A549 (cell line): Measurements from ENCODE around the gene ZNF804B. TPM values are rescaled to one million over a fixed set of nuclear protein-coding genes. Genes with fewer than 3 reads are reported as not detected.
"Not testable (repeated sequence)": the region's sequence is repeated elsewhere in the genome, so short reads cannot be mapped to it uniquely, and the experiment has no call there.

Source experiments
- ATAC-seq, 2 experiments: fragments of 200-7000 bp in 1 of 2; fragments of >200 bp in 1 of 2; cut with Nextera tagmentation in 1 of 2; cut with Tn5 transposase in 1 of 2; 3 replicates each; pipeline versions ENCODE4 v1.8.0 to v1.9.1; 2018 to 2020; ENCODE audit warnings: mild to moderate bottlenecking in 1 of 2, moderate library complexity in 1 of 2
- CTCF ChIA-PET: fragments of 300-600 bp; sonication (Branson Sonifier 250); formaldehyde crosslinking; extraction: SDS; loops from one replicate; lab custom pipeline; 2021; ENCODE audit warnings: antibody characterized with exemption, inconsistent platforms; lab: Yijun Ruan, JAX
- POLR2A ChIA-PET: fragments of 350-600 bp; formaldehyde crosslinking; extraction: SDS; loops from one replicate; lab custom pipeline; 2021; ENCODE audit warnings: antibody characterized with exemption, inconsistent platforms; lab: Yijun Ruan, JAX
- DNase-seq, 2 experiments: peaks; one replicate each; pipeline versions ENCODE4 v3.0.0 to v3.0.0-alpha.2; 2011 to 2016; ENCODE audit warnings: low read depth in 1 of 2, low spot score in 1 of 2
- FAIRE-seq: peaks from 2 replicates; lab custom pipeline; 2011; peaks lifted over from hg19 to GRCh38; lab: Jason Lieb, UNC
- H3K27ac ChIP-seq, 2 experiments: fragments of >200 bp; sonication (Bioruptor Twin); formaldehyde crosslinking; 3 replicates each; pipeline ENCODE4 v1.5.1; 2016 to 2017
- H3K4me1 ChIP-seq: fragments of >200 bp; sonication (Bioruptor Twin); formaldehyde crosslinking; 3 replicates; pipeline ENCODE4 v1.6.1; 2016
- H3K4me2 ChIP-seq: fragments of >200 bp; sonication (Bioruptor Twin); formaldehyde crosslinking; 3 replicates; pipeline ENCODE4 v1.6.1; 2016
- H3K4me3 ChIP-seq: fragments of >200 bp; sonication (Bioruptor Twin); formaldehyde crosslinking; 3 replicates; pipeline ENCODE4 v1.5.1; 2016
- H3K9me3 ChIP-seq: fragments of >200 bp; sonication (Bioruptor Twin); formaldehyde crosslinking; 3 replicates; pipeline ENCODE4 v1.6.1; 2016
- CBX2 ChIP-seq: fragments of 200-600 bp; sonication (generic); IDR thresholded peaks from 2 replicates; pipeline ENCODE4 v1.6.1; 2016; ENCODE audit warnings: low read depth, mild to moderate bottlenecking, borderline replicate concordance
- CHD2 ChIP-seq: fragments of 150-350 bp; IDR thresholded peaks from 2 replicates; pipeline ENCODE4 v1.6.1; 2014; ENCODE audit warnings: low read length; ENCODE audit not compliant: partially characterized antibody
- EHMT2 ChIP-seq: fragments of 200-600 bp; sonication (generic); IDR thresholded peaks from 2 replicates; pipeline ENCODE4 v1.6.1; 2016; ENCODE audit warnings: antibody characterized with exemption, low read depth, mild to moderate bottlenecking, moderate library complexity
- FOSL2 ChIP-seq, 2 experiments: fragments of 450-650 bp in 1 of 2; fragments of >200 bp in 1 of 2; sonication (Bioruptor Twin) in 1 of 2; formaldehyde crosslinking; IDR thresholded peaks; 2 replicates each; pipeline versions ENCODE4 v1.5.0 to v1.6.1; 2016 to 2020; ENCODE audit warnings: mild to moderate bottlenecking in 1 of 2, moderate library complexity in 1 of 2
- FOXS1 ChIP-seq: fragments of 250-450 bp; sonication (Bioruptor Pico); IDR thresholded peaks from 2 replicates; pipeline ENCODE4 v1.5.0; 2020; ENCODE audit warnings: mild to moderate bottlenecking, moderate library complexity
- HOXA7 ChIP-seq: fragments of 250-450 bp; sonication (Bioruptor Pico); IDR thresholded peaks from 2 replicates; pipeline ENCODE4 v1.5.0; 2020; ENCODE audit warnings: mild to moderate bottlenecking, moderate library complexity
- KDM1A ChIP-seq: fragments of 200-600 bp; sonication (generic); IDR thresholded peaks from 2 replicates; pipeline ENCODE4 v1.6.1; 2016; ENCODE audit warnings: low read depth, mild to moderate bottlenecking
- KDM5A ChIP-seq: fragments of 200-600 bp; sonication (generic); IDR thresholded peaks from 2 replicates; pipeline ENCODE4 v1.6.1; 2016; ENCODE audit warnings: antibody characterized with exemption, mild to moderate bottlenecking
- MAFK ChIP-seq: fragments of 450-650 bp; IDR thresholded peaks from 2 replicates; pipeline ENCODE4 v1.6.1; 2014; ENCODE audit not compliant: partially characterized antibody
- NR3C1 ChIP-seq: fragments of >200 bp; sonication (Bioruptor Twin); formaldehyde crosslinking; IDR thresholded peaks from 3 replicates; pipeline ENCODE4 v1.6.1; 2017
- PBX3 ChIP-seq: IDR thresholded peaks from 2 replicates; pipeline ENCODE4 v1.6.1; 2012
- POLR2AphosphoS2 ChIP-seq: conservative IDR thresholded peaks from 2 replicates; pipeline ENCODE4 v1.6.1; 2012; ENCODE audit warnings: low read length, improper control_type of control experiment, inconsistent platforms
- RARB ChIP-seq: fragments of 250-450 bp; sonication (Bioruptor Pico); IDR thresholded peaks from 2 replicates; pipeline ENCODE4 v1.8.0; 2021; ENCODE audit warnings: mild to moderate bottlenecking, moderate library complexity
- ZC3H11A ChIP-seq: fragments of 450-650 bp; IDR thresholded peaks from 2 replicates; pipeline ENCODE4 v1.6.1; 2014; ENCODE audit warnings: antibody characterized with exemption, mild to moderate bottlenecking
- ZFP36 ChIP-seq: fragments of 450-650 bp; IDR thresholded peaks from 2 replicates; pipeline ENCODE4 v1.6.1; 2014; ENCODE audit warnings: borderline replicate concordance; ENCODE audit not compliant: partially characterized antibody
- ZNF302 ChIP-seq: fragments of 250-450 bp; sonication (Bioruptor Pico); IDR thresholded peaks from 2 replicates; pipeline ENCODE4 v1.9.0; 2021; ENCODE audit warnings: inconsistent platforms, mild to moderate bottlenecking, moderate library complexity
- WGBS: methylation state at CpG from one replicate; pipeline ENCODE4 v1.1.6; 2017; ENCODE audit errors: missing lambda C conversion rate; 5-methylcytosine and 5-hydroxymethylcytosine counted together
- polyA plus RNA-seq, 4 experiments: library from polyadenylated mRNA; depleted of rRNA in 3 of 4; stranded (reverse); fragments of >200 nt; fragmentation: RNase III in 1 of 4; extraction: RNeasy Plus Mini Kit Qiagen cat#74134 plus additional on column Dnase treatment in 1 of 4; gene quantifications; 2 replicates in 3 of 4; 3 replicates in 1 of 4; pipeline ENCODE4 v1.2.3, GENCODE V29; 2011 to 2017
- TF ChIP-seq, protein P1 (sequence below): IDR thresholded peaks from 2 replicates; pipeline ENCODE4 v1.6.1; 2012
- TF ChIP-seq, protein P2 (sequence below): fragments of >200 bp; sonication (Bioruptor Twin); formaldehyde crosslinking; IDR thresholded peaks from 3 replicates; pipeline ENCODE4 v1.6.1; 2016
- TF ChIP-seq, protein P3 (sequence below): fragments of >200 bp; sonication (Bioruptor Twin); formaldehyde crosslinking; IDR thresholded peaks from 2 replicates; pipeline ENCODE4 v1.6.1; 2016

ZNF804B gene
- polyA plus RNA-seq, 2 of the 4 experiments (the other 2 are of a cell fraction) = not detected

DNA sequence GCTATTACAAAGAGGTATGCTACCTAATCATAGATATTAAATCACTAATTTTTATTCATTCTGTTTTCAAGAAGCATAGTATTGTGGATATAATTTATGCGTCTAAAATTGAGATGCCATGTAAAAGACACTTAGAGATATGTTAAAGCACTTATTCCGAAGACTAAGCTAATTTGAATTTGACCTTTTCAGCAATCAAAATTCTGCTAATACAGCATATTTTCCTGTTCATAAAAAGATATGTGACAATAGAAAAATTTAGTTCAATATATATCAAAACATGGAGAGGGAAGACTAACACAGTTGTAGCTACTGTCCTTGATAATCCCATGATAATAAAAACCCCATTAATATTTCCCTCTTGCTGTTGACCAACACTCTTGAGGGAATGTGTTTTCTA lies 422.6 kb downstream of the ZNF804B start:
- ATAC-seq (no peak), FAIRE-seq (no peak)
- no peak for TF ChIP-seq POLR2AphosphoS2
- TF ChIP-seq FOSL2 (IDR thresholded peaks at IDR 0.05) = no peak
- no peak for TF ChIP-seq FOSL2 (CRISPR knock-in tag; IDR thresholded peaks at IDR 0.05)
- TF ChIP-seq MAFK = peak; percentile 77
- TF ChIP-seq, all 56 proteins: peak for 1
- no peaks in the 10 kb centered on the region for H3K4me1 ChIP-seq
- 14% methylated on average over 2 of the region's 2 CpGs for WGBS
- CTCF ChIA-PET = no interaction called here
- no peaks in the 10 kb centered on the region for H3K9me3 ChIP-seq
- H3K4me3 ChIP-seq = no peak overlapping the region
- DNase-seq = no peak
- H3K4me2 ChIP-seq = no peak overlapping the region
- POLR2A ChIA-PET = no interaction called here
- no peak overlapping the region for H3K27ac ChIP-seq

DNA sequence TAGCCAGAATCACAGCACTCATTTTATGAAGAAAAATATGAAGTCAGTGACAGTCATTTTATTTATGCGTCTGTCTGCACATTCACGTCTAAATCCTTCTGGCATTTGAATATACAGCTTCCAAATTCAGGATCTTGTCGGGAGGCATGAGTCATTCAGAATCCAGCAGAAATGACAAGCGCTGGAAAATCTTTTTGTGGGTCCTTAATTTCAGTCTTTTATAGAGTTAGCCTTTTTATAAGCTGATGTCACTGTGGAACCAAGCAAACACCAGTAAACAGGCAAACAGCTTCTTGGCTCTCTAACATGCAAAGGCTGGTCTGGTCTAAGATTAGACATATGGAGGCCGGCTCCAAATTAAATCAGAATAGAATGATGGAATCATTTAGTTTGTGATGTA lies 424.2 kb downstream of the ZNF804B start:
- FAIRE-seq = no peak
- 12% methylated on average over 5 of the region's 5 CpGs for WGBS
- TF ChIP-seq FOXS1 = no peak
- TF ChIP-seq POLR2AphosphoS2 = no peak
- TF ChIP-seq, protein P1, sequence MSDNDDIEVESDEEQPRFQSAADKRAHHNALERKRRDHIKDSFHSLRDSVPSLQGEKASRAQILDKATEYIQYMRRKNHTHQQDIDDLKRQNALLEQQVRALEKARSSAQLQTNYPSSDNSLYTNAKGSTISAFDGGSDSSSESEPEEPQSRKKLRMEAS = no peak
- TF ChIP-seq, protein P2, sequence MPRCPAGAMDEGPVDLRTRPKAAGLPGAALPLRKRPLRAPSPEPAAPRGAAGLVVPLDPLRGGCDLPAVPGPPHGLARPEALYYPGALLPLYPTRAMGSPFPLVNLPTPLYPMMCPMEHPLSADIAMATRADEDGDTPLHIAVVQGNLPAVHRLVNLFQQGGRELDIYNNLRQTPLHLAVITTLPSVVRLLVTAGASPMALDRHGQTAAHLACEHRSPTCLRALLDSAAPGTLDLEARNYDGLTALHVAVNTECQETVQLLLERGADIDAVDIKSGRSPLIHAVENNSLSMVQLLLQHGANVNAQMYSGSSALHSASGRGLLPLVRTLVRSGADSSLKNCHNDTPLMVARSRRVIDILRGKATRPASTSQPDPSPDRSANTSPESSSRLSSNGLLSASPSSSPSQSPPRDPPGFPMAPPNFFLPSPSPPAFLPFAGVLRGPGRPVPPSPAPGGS = no peak
- TF ChIP-seq EHMT2 = no peak
- TF ChIP-seq, all 56 proteins: peak for 0
- Histone ChIP-seq H3K4me2 (no peak overlapping the region), H3K4me3 (no peak overlapping the region), H3K27ac (no peak overlapping the region), H3K9me3 (no peaks in the 10 kb centered on the region), H3K4me1 (no peaks in the 10 kb centered on the region)
- CTCF ChIA-PET = no interaction called here
- DNase-seq (no peak), ATAC-seq (no peak)
- POLR2A ChIA-PET = no interaction called here

- WGBS = 8% methylated on average over 2 of the region's 2 CpGs
- ChIA-PET CTCF (no interaction called here), POLR2A (no interaction called here)
- DNase-seq (no peak), FAIRE-seq (no peak), ATAC-seq (no peak)
- Histone ChIP-seq H3K9me3 (no peaks in the 10 kb centered on the region), H3K4me3 (no peak overlapping the region), H3K27ac (no peak overlapping the region), H3K4me1 (no peaks in the 10 kb centered on the region), H3K4me2 (no peak overlapping the region)
- TF ChIP-seq RARB (CRISPR knock-in tag) = no peak
- no peak for TF ChIP-seq ZC3H11A
- TF ChIP-seq KDM5A = no peak
- no peak for TF ChIP-seq KDM1A
- TF ChIP-seq FOSL2 (IDR thresholded peaks at IDR 0.05) = no peak
- TF ChIP-seq FOSL2 (CRISPR knock-in tag; IDR thresholded peaks at IDR 0.05) = no peak
- no peak for TF ChIP-seq PBX3
- TF ChIP-seq HOXA7 (CRISPR knock-in tag) = no peak
- no peak for TF ChIP-seq ZNF302 (CRISPR knock-in tag)
- TF ChIP-seq, protein P3, sequence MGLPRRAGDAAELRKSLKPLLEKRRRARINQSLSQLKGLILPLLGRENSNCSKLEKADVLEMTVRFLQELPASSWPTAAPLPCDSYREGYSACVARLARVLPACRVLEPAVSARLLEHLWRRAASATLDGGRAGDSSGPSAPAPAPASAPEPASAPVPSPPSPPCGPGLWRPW = no peak
- TF ChIP-seq POLR2AphosphoS2 = no peak
- TF ChIP-seq ZFP36 = no peak
Observed at GRCh38 chr7:89200758-89201157, 441.3 kb downstream of the ZNF804B start.

DNA sequence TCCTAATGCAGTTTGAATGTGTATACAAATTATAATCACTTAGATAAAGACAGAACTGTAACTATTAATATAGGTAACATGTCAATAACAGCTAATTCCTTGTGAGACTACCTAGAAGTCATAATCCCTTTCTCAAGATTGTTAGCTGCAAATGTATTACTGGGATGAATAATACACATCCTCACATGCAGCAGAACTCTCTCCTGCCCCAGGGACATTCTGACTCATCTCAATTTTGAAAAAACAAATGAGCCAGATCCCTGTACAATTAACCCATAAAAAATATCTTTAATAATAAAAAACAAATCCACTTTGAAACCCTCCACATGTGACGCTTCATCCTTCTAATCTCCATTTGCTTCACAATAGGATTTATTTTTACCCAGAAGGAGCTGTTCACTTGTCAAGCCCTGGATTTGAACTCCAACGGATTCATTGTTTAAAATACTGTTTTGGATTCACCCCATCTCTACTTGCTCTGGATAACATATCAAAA lies 464.4 kb downstream of the ZNF804B start:
- DNase-seq (no peak), FAIRE-seq (no peak), ATAC-seq (no peak)
- ChIA-PET POLR2A (no interaction called here), CTCF (no interaction called here)
- 2% methylated on average over 2 of the region's 2 CpGs for WGBS
- Histone ChIP-seq H3K4me2 (no peak overlapping the region), H3K4me3 (no peak overlapping the region), H3K9me3 (no peaks in the 10 kb centered on the region; the same call in 2 of the 3 replicates), H3K27ac (no peak overlapping the region), H3K4me1 (no peaks in the 10 kb centered on the region)
- TF ChIP-seq CHD2 = no peak
- no peak for TF ChIP-seq CBX2
- no peak for TF ChIP-seq NR3C1
- TF ChIP-seq, all 56 proteins: peak for 0

DNA sequence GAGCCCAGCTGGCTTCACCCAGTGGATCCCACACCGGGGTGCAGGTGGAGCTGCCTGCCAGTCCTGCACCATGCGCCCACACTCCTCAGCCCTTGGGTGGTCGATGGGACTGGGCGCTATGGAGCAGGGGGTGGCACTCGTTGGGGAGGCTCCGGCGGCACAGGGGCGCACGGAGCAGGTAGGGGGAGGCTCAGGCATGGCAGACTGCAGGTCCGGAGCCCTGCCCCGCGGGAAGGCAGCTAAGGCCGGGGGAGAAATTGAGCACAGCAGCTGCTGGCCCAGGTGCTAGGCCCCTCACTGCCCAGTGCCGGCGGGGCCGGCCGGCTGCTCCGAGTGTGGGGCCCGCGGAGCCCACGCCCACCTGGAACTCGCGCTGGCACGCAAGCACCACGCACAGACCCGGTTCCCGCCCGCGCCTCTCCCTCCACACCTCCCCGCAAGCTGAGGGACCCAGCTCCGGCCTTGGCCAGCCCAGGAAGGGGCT lies 469.2 kb downstream of the ZNF804B start:
- DNase-seq, H3K27ac ChIP-seq, ATAC-seq, FAIRE-seq, H3K9me3 ChIP-seq, H3K4me3 ChIP-seq, POLR2A ChIA-PET, H3K4me2 ChIP-seq, H3K4me1 ChIP-seq, CTCF ChIA-PET: not testable (repeated sequence)
- 0% methylated on average over 2 of the region's 31 CpGs for WGBS
